Measurements from ENCODE around the gene ZNF497.

- no peak for TF ChIP-seq CTCF (IDR thresholded peaks at IDR 0.05; ENCODE audit: low read depth, low read length, poor library complexity, severe bottlenecking)
- no peak for TF ChIP-seq EZH2phosphoT487 (IDR thresholded peaks at IDR 0.05; ENCODE audit: borderline replicate concordance, low read length)
Observed at GRCh38 chr19:58382997-58383603, 20.5 kb upstream of the ZNF497 start.
